ENCODE data around the gene TMEM43.

DNA sequence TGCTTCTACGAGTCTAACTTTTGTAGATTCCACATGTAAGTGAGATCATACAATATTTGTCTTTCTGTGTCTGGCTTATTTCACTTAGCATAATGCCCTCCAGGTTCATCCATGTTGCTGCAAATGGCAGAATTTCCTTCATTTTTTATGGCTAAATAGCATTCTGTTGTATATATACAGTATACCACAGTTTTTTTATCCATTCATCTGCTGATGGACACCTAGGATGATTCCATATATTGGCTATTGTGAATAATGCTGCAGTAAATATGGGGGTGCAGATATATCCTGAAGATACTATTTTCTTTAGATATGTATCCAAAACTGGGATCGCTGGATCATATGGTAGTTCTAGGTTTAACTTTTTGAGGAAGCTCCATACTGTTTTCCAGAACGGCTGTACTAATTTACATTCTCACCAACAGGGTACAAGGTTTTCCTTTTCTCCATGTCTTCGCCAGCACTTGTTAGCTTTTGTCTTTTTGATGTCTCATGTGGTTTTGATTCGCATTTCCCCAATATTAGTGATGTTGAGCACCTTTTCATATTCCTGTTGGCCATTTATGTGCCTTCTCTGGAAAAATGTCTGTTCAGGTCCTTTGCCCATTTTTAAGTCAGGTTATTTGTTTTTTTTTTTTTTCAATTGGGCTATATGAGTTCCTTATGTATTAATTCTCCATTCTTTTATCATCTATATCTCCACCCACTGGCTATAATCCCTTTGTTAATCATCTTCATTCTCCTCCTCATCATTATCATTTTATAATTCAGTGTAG is 27.0 kb upstream of the TMEM43 start:
- TF ChIP-seq, protein P1, sequence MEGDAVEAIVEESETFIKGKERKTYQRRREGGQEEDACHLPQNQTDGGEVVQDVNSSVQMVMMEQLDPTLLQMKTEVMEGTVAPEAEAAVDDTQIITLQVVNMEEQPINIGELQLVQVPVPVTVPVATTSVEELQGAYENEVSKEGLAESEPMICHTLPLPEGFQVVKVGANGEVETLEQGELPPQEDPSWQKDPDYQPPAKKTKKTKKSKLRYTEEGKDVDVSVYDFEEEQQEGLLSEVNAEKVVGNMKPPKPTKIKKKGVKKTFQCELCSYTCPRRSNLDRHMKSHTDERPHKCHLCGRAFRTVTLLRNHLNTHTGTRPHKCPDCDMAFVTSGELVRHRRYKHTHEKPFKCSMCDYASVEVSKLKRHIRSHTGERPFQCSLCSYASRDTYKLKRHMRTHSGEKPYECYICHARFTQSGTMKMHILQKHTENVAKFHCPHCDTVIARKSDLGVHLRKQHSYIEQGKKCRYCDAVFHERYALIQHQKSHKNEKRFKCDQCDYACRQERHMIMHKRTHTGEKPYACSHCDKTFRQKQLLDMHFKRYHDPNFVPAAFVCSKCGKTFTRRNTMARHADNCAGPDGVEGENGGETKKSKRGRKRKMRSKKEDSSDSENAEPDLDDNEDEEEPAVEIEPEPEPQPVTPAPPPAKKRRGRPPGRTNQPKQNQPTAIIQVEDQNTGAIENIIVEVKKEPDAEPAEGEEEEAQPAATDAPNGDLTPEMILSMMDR (IDR thresholded peaks at IDR 0.05; ENCODE audit: low read depth, low read length): no peak
- TF ChIP-seq EZH2phosphoT487 (IDR thresholded peaks at IDR 0.05; ENCODE audit: low read depth): no peak
